K562 (cell line): ENCODE results near the gene ACACB. TPM values are rescaled to one million over a fixed set of nuclear protein-coding genes. Genes with fewer than 3 reads are reported as not detected.

Experiments used
- ETV5 ChIP-seq: sonication (generic); formaldehyde crosslinking; IDR thresholded peaks from 2 replicates; pipeline ENCODE4 v1.4.0; 2020; ENCODE audit warnings: low read depth, mild to moderate bottlenecking, missing genetic modification reagents
- RAD21 ChIP-seq, 2 experiments: fragments of 250-450 bp in 1 of 2; fragments of 450-650 bp in 1 of 2; sonication (Bioruptor Pico) in 1 of 2; formaldehyde crosslinking in 1 of 2; IDR thresholded peaks in 1 of 2; conservative IDR thresholded peaks in 1 of 2; 2 replicates each; pipeline versions ENCODE4 v1.4.0 to v1.8.0; 2020 to 2022; ENCODE audit warnings: mild to moderate bottlenecking in 2 of 2, moderate library complexity in 1 of 2
- polyA plus RNA-seq, 8 experiments: library from polyadenylated mRNA; depleted of rRNA in 4 of 8; stranded (reverse) in 5 of 8; unstranded in 3 of 8; fragments of >200 nt; fragmentation: Nextera tagmentation in 2 of 8; fragmentation: Illumina TruSeq in 1 of 8; extraction: Ambion mirVana in 2 of 8; extraction: Trizol in 1 of 8; gene quantifications; 2 replicates each; pipeline versions ENCODE4 v1.2.1 to v1.2.3, GENCODE V29; 2011 to 2014; ENCODE audit warnings: inconsistent platforms in 1 of 8, missing spikeins in 1 of 8
- total RNA-seq, 7 experiments: library from RNA; depleted of rRNA in 6 of 7; stranded (reverse); fragments of >200 nt in 6 of 7; fragmentation: Illumina TruSeq in 2 of 7; extraction: Trizol in 2 of 7; gene quantifications; 2 replicates each; pipeline versions ENCODE4 v1.2.1 to v1.2.3, GENCODE V29; 2011 to 2021; ENCODE audit warnings: low replicate concordance in 1 of 7
- TF ChIP-seq, protein P1 (sequence below): fragments of 450-650 bp; IDR thresholded peaks from 2 replicates; pipeline ENCODE4 v1.6.1; 2016; ENCODE audit warnings: mild to moderate bottlenecking, moderate library complexity
- TF ChIP-seq, protein P2 (sequence below), 2 experiments: fragments of 450-650 bp; formaldehyde crosslinking in 1 of 2; IDR thresholded peaks; 2 replicates each; pipeline versions ENCODE4 v1.4.0 to v1.6.1; 2014 to 2020; ENCODE audit warnings: mild to moderate bottlenecking in 2 of 2, borderline replicate concordance in 1 of 2, low read depth in 1 of 2

The ACACB gene
- total and polyA plus RNA-seq, 9 of the 15 experiments (the other 6 are each of a cell fraction or from before 2014, with no cell fraction given): 0.10 to 2.5 (median 0.83) TPM

DNA sequence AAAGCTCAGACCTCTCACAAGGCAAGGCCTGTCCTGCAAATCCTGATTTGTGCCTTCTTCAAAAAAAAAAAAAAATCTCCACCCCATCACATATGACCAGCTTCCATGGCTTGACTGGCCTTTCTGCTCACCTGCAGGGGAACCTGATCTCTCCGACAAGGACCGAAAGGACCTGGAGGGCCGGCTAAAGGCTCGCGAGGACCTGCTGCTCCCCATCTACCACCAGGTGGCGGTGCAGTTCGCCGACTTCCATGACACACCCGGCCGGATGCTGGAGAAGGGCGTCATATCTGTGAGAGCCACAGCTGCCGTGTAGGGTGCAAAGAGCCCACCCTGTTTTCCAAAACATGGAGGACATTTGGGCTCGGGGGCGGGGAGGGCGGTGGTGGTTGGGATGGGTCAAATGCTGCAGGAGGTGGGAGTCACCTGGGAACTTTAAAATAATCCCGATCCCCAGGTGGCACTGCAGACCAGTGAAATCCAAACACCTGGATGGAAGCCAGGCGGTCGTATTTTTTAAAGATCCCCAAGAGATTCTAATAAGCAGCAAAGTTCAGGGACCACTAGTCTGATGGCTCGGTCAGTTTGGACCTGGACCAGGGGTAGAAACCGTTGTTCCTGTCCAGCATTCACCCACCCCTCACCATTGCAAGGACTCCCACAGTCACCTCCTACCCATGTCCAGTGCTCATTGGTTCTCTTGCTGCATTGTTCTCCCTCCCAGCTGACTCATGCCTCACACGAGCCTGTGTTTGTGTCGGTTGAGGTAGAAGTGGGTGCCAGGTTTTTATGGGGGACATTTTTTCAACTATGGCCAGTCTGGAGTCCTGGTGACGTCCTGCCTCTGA lies 147.9 kb downstream of the ACACB start (continued):
- TF ChIP-seq, protein P1, sequence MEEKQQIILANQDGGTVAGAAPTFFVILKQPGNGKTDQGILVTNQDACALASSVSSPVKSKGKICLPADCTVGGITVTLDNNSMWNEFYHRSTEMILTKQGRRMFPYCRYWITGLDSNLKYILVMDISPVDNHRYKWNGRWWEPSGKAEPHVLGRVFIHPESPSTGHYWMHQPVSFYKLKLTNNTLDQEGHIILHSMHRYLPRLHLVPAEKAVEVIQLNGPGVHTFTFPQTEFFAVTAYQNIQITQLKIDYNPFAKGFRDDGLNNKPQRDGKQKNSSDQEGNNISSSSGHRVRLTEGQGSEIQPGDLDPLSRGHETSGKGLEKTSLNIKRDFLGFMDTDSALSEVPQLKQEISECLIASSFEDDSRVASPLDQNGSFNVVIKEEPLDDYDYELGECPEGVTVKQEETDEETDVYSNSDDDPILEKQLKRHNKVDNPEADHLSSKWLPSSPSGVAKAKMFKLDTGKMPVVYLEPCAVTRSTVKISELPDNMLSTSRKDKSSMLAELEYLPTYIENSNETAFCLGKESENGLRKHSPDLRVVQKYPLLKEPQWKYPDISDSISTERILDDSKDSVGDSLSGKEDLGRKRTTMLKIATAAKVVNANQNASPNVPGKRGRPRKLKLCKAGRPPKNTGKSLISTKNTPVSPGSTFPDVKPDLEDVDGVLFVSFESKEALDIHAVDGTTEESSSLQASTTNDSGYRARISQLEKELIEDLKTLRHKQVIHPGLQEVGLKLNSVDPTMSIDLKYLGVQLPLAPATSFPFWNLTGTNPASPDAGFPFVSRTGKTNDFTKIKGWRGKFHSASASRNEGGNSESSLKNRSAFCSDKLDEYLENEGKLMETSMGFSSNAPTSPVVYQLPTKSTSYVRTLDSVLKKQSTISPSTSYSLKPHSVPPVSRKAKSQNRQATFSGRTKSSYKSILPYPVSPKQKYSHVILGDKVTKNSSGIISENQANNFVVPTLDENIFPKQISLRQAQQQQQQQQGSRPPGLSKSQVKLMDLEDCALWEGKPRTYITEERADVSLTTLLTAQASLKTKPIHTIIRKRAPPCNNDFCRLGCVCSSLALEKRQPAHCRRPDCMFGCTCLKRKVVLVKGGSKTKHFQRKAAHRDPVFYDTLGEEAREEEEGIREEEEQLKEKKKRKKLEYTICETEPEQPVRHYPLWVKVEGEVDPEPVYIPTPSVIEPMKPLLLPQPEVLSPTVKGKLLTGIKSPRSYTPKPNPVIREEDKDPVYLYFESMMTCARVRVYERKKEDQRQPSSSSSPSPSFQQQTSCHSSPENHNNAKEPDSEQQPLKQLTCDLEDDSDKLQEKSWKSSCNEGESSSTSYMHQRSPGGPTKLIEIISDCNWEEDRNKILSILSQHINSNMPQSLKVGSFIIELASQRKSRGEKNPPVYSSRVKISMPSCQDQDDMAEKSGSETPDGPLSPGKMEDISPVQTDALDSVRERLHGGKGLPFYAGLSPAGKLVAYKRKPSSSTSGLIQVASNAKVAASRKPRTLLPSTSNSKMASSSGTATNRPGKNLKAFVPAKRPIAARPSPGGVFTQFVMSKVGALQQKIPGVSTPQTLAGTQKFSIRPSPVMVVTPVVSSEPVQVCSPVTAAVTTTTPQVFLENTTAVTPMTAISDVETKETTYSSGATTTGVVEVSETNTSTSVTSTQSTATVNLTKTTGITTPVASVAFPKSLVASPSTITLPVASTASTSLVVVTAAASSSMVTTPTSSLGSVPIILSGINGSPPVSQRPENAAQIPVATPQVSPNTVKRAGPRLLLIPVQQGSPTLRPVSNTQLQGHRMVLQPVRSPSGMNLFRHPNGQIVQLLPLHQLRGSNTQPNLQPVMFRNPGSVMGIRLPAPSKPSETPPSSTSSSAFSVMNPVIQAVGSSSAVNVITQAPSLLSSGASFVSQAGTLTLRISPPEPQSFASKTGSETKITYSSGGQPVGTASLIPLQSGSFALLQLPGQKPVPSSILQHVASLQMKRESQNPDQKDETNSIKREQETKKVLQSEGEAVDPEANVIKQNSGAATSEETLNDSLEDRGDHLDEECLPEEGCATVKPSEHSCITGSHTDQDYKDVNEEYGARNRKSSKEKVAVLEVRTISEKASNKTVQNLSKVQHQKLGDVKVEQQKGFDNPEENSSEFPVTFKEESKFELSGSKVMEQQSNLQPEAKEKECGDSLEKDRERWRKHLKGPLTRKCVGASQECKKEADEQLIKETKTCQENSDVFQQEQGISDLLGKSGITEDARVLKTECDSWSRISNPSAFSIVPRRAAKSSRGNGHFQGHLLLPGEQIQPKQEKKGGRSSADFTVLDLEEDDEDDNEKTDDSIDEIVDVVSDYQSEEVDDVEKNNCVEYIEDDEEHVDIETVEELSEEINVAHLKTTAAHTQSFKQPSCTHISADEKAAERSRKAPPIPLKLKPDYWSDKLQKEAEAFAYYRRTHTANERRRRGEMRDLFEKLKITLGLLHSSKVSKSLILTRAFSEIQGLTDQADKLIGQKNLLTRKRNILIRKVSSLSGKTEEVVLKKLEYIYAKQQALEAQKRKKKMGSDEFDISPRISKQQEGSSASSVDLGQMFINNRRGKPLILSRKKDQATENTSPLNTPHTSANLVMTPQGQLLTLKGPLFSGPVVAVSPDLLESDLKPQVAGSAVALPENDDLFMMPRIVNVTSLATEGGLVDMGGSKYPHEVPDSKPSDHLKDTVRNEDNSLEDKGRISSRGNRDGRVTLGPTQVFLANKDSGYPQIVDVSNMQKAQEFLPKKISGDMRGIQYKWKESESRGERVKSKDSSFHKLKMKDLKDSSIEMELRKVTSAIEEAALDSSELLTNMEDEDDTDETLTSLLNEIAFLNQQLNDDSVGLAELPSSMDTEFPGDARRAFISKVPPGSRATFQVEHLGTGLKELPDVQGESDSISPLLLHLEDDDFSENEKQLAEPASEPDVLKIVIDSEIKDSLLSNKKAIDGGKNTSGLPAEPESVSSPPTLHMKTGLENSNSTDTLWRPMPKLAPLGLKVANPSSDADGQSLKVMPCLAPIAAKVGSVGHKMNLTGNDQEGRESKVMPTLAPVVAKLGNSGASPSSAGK: peak; percentile 46
- TF ChIP-seq, protein P2, sequence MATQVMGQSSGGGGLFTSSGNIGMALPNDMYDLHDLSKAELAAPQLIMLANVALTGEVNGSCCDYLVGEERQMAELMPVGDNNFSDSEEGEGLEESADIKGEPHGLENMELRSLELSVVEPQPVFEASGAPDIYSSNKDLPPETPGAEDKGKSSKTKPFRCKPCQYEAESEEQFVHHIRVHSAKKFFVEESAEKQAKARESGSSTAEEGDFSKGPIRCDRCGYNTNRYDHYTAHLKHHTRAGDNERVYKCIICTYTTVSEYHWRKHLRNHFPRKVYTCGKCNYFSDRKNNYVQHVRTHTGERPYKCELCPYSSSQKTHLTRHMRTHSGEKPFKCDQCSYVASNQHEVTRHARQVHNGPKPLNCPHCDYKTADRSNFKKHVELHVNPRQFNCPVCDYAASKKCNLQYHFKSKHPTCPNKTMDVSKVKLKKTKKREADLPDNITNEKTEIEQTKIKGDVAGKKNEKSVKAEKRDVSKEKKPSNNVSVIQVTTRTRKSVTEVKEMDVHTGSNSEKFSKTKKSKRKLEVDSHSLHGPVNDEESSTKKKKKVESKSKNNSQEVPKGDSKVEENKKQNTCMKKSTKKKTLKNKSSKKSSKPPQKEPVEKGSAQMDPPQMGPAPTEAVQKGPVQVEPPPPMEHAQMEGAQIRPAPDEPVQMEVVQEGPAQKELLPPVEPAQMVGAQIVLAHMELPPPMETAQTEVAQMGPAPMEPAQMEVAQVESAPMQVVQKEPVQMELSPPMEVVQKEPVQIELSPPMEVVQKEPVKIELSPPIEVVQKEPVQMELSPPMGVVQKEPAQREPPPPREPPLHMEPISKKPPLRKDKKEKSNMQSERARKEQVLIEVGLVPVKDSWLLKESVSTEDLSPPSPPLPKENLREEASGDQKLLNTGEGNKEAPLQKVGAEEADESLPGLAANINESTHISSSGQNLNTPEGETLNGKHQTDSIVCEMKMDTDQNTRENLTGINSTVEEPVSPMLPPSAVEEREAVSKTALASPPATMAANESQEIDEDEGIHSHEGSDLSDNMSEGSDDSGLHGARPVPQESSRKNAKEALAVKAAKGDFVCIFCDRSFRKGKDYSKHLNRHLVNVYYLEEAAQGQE (IDR thresholded peaks at IDR 0.05; ENCODE audit: borderline replicate concordance): peak; percentile 75; the same call in 1 of the 2 replicates
- TF ChIP-seq, protein P2 (CRISPR knock-in tag; IDR thresholded peaks at IDR 0.05; ENCODE audit: low read depth): no peak
- TF ChIP-seq RAD21 (CRISPR knock-in tag; conservative IDR thresholded peaks at IDR 0.05 in 1 of 2, IDR thresholded peaks at IDR 0.05 in 1 of 2): peak; percentile 65 to 83
- 0 out of 2 replicates have a peak, but pooled peaks have one; percentile 53 for TF ChIP-seq ETV5 (CRISPR knock-in tag)
